NCI-H2107 treated with DMSO at 0.1 percent for 48 hours (cell line): ENCODE data around the gene CLSTN1.

Source experiments
- DNase-seq: peaks from one replicate; lab custom pipeline; 2025; ENCODE audit not compliant: unreplicated experiment; lab: John Stamatoyannopoulos, UW

Gene CLSTN1

GRCh38 chr1:9688599-9688998 lies 135.2 kb downstream of the CLSTN1 start:
- no peak for DNase-seq

- no peak for DNase-seq
Observed at GRCh38 chr1:9687874-9688582, 135.7 kb downstream of the CLSTN1 start.

GRCh38 chr1:9687120-9687873 lies 136.5 kb downstream of the CLSTN1 start:
- no peak for DNase-seq

GRCh38 chr1:9684801-9685200 lies 139.0 kb downstream of the CLSTN1 start:
- DNase-seq = no peak

GRCh38 chr1:9680828-9681227 lies 142.9 kb downstream of the CLSTN1 start:
- DNase-seq = no peak

- no peak for DNase-seq
Observed at GRCh38 chr1:9680091-9680490, 143.7 kb downstream of the CLSTN1 start.
